Measurements from ENCODE around the gene GNPTG. TPM values are rescaled to one million over a fixed set of nuclear protein-coding genes. Genes with fewer than 3 reads are reported as not detected.
A peak's percentile ranks its signal among the peaks of the same experiment; 100 is the strongest.

The GNPTG gene
- total RNA-seq, 1 donor from 2014 or later = 11.8 TPM

DNA sequence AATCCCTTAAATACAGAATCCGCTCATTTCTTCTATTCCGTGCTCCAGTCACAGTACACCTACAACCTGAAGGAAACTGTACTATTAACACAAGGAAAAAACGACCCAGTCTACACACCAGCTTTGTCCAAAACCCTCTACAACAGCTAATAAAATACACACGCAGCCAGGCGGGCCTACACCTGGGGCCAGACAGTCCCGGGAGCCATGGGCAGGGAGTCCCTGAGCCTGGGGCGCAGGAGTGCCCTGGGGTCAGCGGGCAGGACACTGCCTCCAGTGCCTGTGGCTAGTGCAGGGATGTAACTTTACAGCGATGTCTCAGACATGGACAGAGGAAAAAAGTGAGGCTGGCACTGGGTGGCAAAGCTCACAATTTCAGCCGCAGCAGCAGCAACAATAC is 28.5 kb downstream of the GNPTG start:
- no peaks in the 10 kb centered on the region for H3K9me3 Mint-ChIP-seq
- DNase-seq (ENCODE audit: low spot score) = peak; percentile 27
- Histone ChIP-seq H3K36me3 (no peaks in the 10 kb centered on the region), H3K27me3 (peaks cover 20% of the 10 kb centered on the region), H3K27ac (no peak overlapping the region), H3K4me1 (peaks cover 4% of the 10 kb centered on the region), H3K79me2 (ENCODE audit: low read depth) (peaks cover 15% of the 10 kb centered on the region), H2AFZ (replicated peaks) (peak overlapping the region; percentile 82), H3K9me3 (ENCODE audit: low read depth) (no peaks in the 10 kb centered on the region), H3K9ac (no peak overlapping the region), H3K4me2 (peak overlapping the region; percentile 99), H3F3A (ENCODE audit: low read depth) (peaks cover 11% of the 10 kb centered on the region), H4K20me1 (ENCODE audit: low read depth) (peaks cover 35% of the 10 kb centered on the region), H3K4me3 (peak overlapping the region; percentile 80)
- peaks cover 13% of the 10 kb centered on the region for H3K4me1 Mint-ChIP-seq
- TF ChIP-seq CTCF (IDR thresholded peaks at IDR 0.05) = no peak
- no peak for TF ChIP-seq EZH2 (IDR thresholded peaks at IDR 0.05)
- TF ChIP-seq EZH2phosphoT487 (IDR thresholded peaks at IDR 0.05) = no peak
- H3K27me3 Mint-ChIP-seq (ENCODE audit: insufficient read depth, low read depth) = peaks cover 7% of the 10 kb centered on the region
- H3K4me3 Mint-ChIP-seq = peak overlapping the region; percentile 88
- no peak overlapping the region for H3K27ac Mint-ChIP-seq
- H3K36me3 Mint-ChIP-seq = peaks cover 3% of the 10 kb centered on the region

- no peaks in the 10 kb centered on the region for H3K36me3 ChIP-seq
- H3K4me3 ChIP-seq = no peak overlapping the region
- H3K79me2 ChIP-seq (ENCODE audit: low read depth) = peaks cover 15% of the 10 kb centered on the region
- H3F3A ChIP-seq (ENCODE audit: low read depth) = peaks cover 11% of the 10 kb centered on the region
- no peak for DNase-seq (ENCODE audit: low spot score)
- H3K4me3 Mint-ChIP-seq = no peak overlapping the region
- peaks cover 26% of the 10 kb centered on the region for H4K20me1 ChIP-seq (ENCODE audit: low read depth)
- H3K27me3 ChIP-seq = peaks cover 20% of the 10 kb centered on the region
- peaks cover 3% of the 10 kb centered on the region for H3K36me3 Mint-ChIP-seq
- no peak overlapping the region for H3K27ac Mint-ChIP-seq
- H3K4me1 ChIP-seq = peaks cover 4% of the 10 kb centered on the region
- no peaks in the 10 kb centered on the region for H3K9me3 Mint-ChIP-seq
- H3K4me1 Mint-ChIP-seq = peaks cover 13% of the 10 kb centered on the region
- H3K9ac ChIP-seq = no peak overlapping the region
- H2AFZ ChIP-seq (replicated peaks) = no peak overlapping the region
- no peaks in the 10 kb centered on the region for H3K9me3 ChIP-seq (ENCODE audit: low read depth)
- H3K27me3 Mint-ChIP-seq (ENCODE audit: insufficient read depth, low read depth) = peaks cover 7% of the 10 kb centered on the region
- no peak overlapping the region for H3K4me2 ChIP-seq
- no peak overlapping the region for H3K27ac ChIP-seq
- TF ChIP-seq CTCF (IDR thresholded peaks at IDR 0.05) (no peak), EZH2 (IDR thresholded peaks at IDR 0.05) (no peak), EZH2phosphoT487 (IDR thresholded peaks at IDR 0.05) (no peak)
Observed at GRCh38 chr16:1381612-1382406, 30.1 kb downstream of the GNPTG start.

DNA sequence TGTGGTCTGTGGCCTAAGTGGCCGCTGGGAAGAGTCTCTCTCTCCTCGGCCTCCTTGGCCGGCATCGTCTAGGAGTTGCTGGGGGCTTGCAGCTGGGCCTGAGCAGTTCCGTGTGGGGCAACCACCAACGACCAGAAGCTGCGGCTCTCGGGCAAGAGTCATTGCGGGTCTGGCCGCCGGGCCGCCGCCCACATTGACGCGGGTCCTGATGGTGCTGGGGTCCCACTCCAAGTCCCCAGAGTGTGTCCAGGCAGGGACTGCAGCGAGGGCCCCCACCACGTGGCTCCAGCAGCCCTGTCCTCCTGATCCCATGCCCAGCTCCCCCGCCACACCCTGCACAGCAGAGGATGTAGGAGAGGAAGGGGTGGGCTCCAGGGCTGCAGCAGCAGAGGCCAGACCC is 31.8 kb downstream of the GNPTG start:
- no peak for TF ChIP-seq CTCF (IDR thresholded peaks at IDR 0.05)
- Mint-ChIP-seq H3K27ac (no peak overlapping the region), H3K4me3 (no peak overlapping the region), H3K9me3 (no peaks in the 10 kb centered on the region), H3K4me1 (peaks cover 8% of the 10 kb centered on the region), H3K27me3 (ENCODE audit: insufficient read depth, low read depth) (peaks cover 5% of the 10 kb centered on the region), H3K36me3 (peaks cover 3% of the 10 kb centered on the region)
- no peak for DNase-seq (ENCODE audit: low spot score)
- Histone ChIP-seq H4K20me1 (ENCODE audit: low read depth) (peaks cover 8% of the 10 kb centered on the region), H2AFZ (replicated peaks) (no peak overlapping the region), H3K4me2 (no peak overlapping the region), H3K4me3 (no peak overlapping the region), H3K4me1 (peaks cover 4% of the 10 kb centered on the region), H3K27me3 (peaks cover 13% of the 10 kb centered on the region), H3K9me3 (ENCODE audit: low read depth) (no peaks in the 10 kb centered on the region), H3K9ac (no peak overlapping the region), H3K27ac (no peak overlapping the region), H3K79me2 (ENCODE audit: low read depth) (peaks cover 5% of the 10 kb centered on the region), H3K36me3 (no peaks in the 10 kb centered on the region), H3F3A (ENCODE audit: low read depth) (peaks cover 11% of the 10 kb centered on the region)
